HG03108 (cell line): ENCODE data around the gene STUM.
"Not testable (repeated sequence)": the region's sequence is repeated elsewhere in the genome, so short reads cannot be mapped to it uniquely, and the experiment has no call there.

Experiments used
- ATAC-seq: cut with Tn5 transposase; IDR thresholded peaks from one replicate; pipeline ENCODE4 v1.9.1; 2021; ENCODE audit warnings: moderate library complexity; ENCODE audit not compliant: unreplicated experiment

STUM gene

GRCh38 chr1:226548256-226549093 lies at the start of gene STUM:
Gene STUM, plus strand, starts transcription at chr1:226548764. Its CDS starts 141 bp downstream, at chr1:226548905.
- no peak for ATAC-seq

- not testable (repeated sequence) for ATAC-seq
Measured at GRCh38 chr1:226499699-226500098, 48.9 kb upstream of the STUM start.

GRCh38 chr1:226506021-226506420 lies 42.5 kb upstream of the STUM start:
- ATAC-seq = no peak

- no peak for ATAC-seq
Measured at GRCh38 chr1:226506921-226507320, 41.6 kb upstream of the STUM start.

- no peak for ATAC-seq
Measured at GRCh38 chr1:226510453-226510852, 38.1 kb upstream of the STUM start.

GRCh38 chr1:226511296-226511695 lies 37.3 kb upstream of the STUM start:
- no peak for ATAC-seq

GRCh38 chr1:226512076-226512728 lies 36.4 kb upstream of the STUM start:
- no peak for ATAC-seq

GRCh38 chr1:226518375-226518774 lies 30.2 kb upstream of the STUM start:
- no peak for ATAC-seq

- no peak for ATAC-seq
Measured at GRCh38 chr1:226519135-226519534, 29.4 kb upstream of the STUM start.

- no peak for ATAC-seq
Measured at GRCh38 chr1:226519716-226520598, 28.6 kb upstream of the STUM start.

- ATAC-seq = no peak
Measured at GRCh38 chr1:226520640-226521355, 27.8 kb upstream of the STUM start.

GRCh38 chr1:226523646-226524406 lies 24.7 kb upstream of the STUM start:
- ATAC-seq = no peak

GRCh38 chr1:226524547-226524946 lies 24.0 kb upstream of the STUM start:
- ATAC-seq = no peak

- no peak for ATAC-seq
Measured at GRCh38 chr1:226525750-226526149, 22.8 kb upstream of the STUM start.

GRCh38 chr1:226526801-226527595 lies 21.6 kb upstream of the STUM start:
- ATAC-seq = no peak

- no peak for ATAC-seq
Measured at GRCh38 chr1:226529891-226530290, 18.7 kb upstream of the STUM start.

GRCh38 chr1:226530591-226530990 lies 18.0 kb upstream of the STUM start:
- no peak for ATAC-seq

- ATAC-seq = no peak
Measured at GRCh38 chr1:226531360-226532093, 17.0 kb upstream of the STUM start.
